ENCODE data around the gene EML6. TPM values are rescaled to one million over a fixed set of nuclear protein-coding genes. Genes with fewer than 3 reads are reported as not detected.

EML6 gene
- 1 to 10 TPM in 2 of 4 donors, under 1 TPM in 2; 0.26 to 1.5 (median 0.89) TPM for total RNA-seq
- 0.43 TPM for polyA plus RNA-seq
- long read RNA-seq, donor 1, partial matches to known transcripts = 1 of 1 reads
- long read RNA-seq, donor 1, other reads (novel, unspliced or antisense) = 0 of 1 reads
- long read RNA-seq, donor 2, partial matches to known transcripts = 0 of 1 reads
- long read RNA-seq, donor 2, other reads (novel, unspliced or antisense) = 1 of 1 reads
- long read RNA-seq, donor 3, partial matches to known transcripts = 3 of 4 reads
- long read RNA-seq, donor 3, other reads (novel, unspliced or antisense) = 1 of 4 reads
- long read RNA-seq, donor 4 = 0 reads

- Histone ChIP-seq H3K27me3 (ENCODE audit: control insufficient read depth, insufficient read depth) (no peaks in the 10 kb centered on the region), H3K27ac (ENCODE audit: low read length) (peak within 1 kb of the TSS; percentile 83), H3K4me3 (ENCODE audit: low read length) (peak within 1 kb of the TSS; percentile 80), H3K4me1 (ENCODE audit: control insufficient read depth, insufficient read depth, low read length) (no peaks in the 10 kb centered on the region), H3K9me3 (ENCODE audit: control insufficient read depth, low read length) (no peaks in the 10 kb centered on the region)
- DNase-seq (peak; percentile 99), ATAC-seq (peak; percentile 100)
- intact Hi-C loops (cut with DNase I) = loop anchor here in 2 of 4 donors (10.0 kb wide), 1 partner anchor 111 kb away; no protein-coding TSS in a partner anchor
- WGBS = under 1% methylated on average over 90 of the region's 90 CpGs
Observed at GRCh38 chr2:54723131-54723995, at the start of gene EML6. Gene EML6, plus strand, starts transcription at chr2:54723662. Its CDS starts 1,400 bp downstream, at chr2:54725062.

- no peak overlapping the region for H3K27ac ChIP-seq (ENCODE audit: low read length)
Observed at GRCh38 chr2:54675281-54675680, 48.2 kb upstream of the EML6 start.

GRCh38 chr2:54675738-54676137, 47.7 kb upstream of the EML6 start:
- H3K27me3 ChIP-seq (ENCODE audit: control insufficient read depth, insufficient read depth) = no peaks in the 10 kb centered on the region
- no peaks in the 10 kb centered on the region for H3K9me3 ChIP-seq (ENCODE audit: control insufficient read depth, low read length)
- ATAC-seq (peak; percentile 20 to 40), DNase-seq (peak; percentile 64 to 79 (median 71))
- peaks cover 8% of the 10 kb centered on the region for H3K4me1 ChIP-seq (ENCODE audit: control insufficient read depth, insufficient read depth, low read length)
- intact Hi-C loops (cut with DNase I) = no loop called here
- H3K27ac ChIP-seq (ENCODE audit: low read length) = no peak overlapping the region
- H3K4me3 ChIP-seq (ENCODE audit: low read length) = no peak overlapping the region
- WGBS = 43% methylated on average over 11 of the region's 11 CpGs

More at GRCh38 chr2:54675281-54675680, 48.2 kb upstream of the EML6 start:
- WGBS = 88% methylated on average over 8 of the region's 8 CpGs
- intact Hi-C loops (cut with DNase I) = no loop called here
- Histone ChIP-seq H3K4me1 (ENCODE audit: control insufficient read depth, insufficient read depth, low read length) (peaks cover 6% of the 10 kb centered on the region), H3K27me3 (ENCODE audit: control insufficient read depth, insufficient read depth) (no peaks in the 10 kb centered on the region), H3K4me3 (ENCODE audit: low read length) (no peak overlapping the region), H3K9me3 (ENCODE audit: control insufficient read depth, low read length) (no peaks in the 10 kb centered on the region)
- no peak for DNase-seq
- no peak for ATAC-seq

DNA sequence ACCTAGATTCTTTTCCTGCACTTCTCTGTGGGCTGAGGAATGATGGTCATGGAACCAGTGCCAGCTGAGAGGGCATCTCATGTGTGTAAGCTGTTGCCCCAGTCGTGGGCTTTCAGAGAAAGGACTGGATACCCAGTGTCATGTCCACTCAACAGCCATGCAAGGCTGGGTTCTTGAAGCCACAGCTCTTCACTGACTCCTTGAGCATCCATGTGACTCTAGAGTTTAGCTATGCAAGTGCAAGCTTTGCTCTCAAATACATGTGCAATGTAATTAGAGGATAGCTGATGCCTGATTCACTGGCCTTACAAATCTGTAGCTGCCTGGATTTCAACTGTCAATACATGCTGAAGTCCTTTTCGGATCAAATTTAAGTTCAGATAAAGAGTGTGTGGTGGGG, 46.8 kb upstream of the EML6 start:
- intact Hi-C loops (cut with DNase I) = no loop called here
- H3K27ac ChIP-seq (ENCODE audit: low read length) = no peak overlapping the region
- ATAC-seq (no peak), DNase-seq (no peak)
- WGBS = 63% methylated on average over 2 of the region's 2 CpGs
- H3K9me3 ChIP-seq (ENCODE audit: control insufficient read depth, low read length) = no peaks in the 10 kb centered on the region
- H3K27me3 ChIP-seq (ENCODE audit: control insufficient read depth, insufficient read depth) = no peaks in the 10 kb centered on the region
- H3K4me1 ChIP-seq (ENCODE audit: control insufficient read depth, insufficient read depth, low read length) = peaks cover 9% of the 10 kb centered on the region
- no peak overlapping the region for H3K4me3 ChIP-seq (ENCODE audit: low read length)

DNA sequence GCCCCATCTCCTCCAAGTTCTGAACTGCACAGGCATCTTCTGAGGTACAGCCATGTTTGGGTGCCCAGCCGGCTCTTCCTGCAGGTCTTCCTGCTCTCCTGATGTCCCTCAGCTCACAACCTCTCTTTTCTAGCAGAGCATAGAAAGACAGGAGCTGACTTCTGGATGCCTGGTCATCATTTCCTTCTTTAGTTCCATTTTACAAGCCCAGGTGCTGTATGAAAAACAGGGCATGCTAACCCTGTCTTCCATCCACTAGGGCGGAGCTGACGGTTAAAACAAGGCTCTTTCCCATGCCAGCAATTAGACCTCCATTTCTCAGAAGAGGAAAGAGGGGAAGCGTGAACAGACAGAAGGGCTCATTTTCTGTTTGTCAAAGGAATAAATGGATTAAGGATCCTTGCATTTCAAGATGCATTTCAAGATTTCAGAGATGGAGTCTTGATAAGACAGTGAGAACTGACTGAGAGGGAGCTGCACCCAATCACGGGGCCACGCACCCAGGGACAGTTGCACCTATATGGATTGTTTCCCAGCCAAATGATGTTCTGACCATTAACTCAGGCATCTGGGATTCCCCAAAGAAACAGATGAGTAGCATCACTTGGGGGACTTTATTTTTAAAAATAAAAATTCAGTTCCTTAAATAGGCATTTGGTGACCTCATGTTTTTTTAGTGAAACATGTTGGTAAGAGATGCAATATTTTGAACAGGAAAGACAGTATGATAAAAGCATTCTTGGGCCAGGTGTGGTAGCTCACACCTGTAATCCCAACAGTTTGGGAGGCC, 45.8 kb upstream of the EML6 start:
- no peaks in the 10 kb centered on the region for H3K27me3 ChIP-seq (ENCODE audit: control insufficient read depth, insufficient read depth)
- DNase-seq = no peak
- H3K4me1 ChIP-seq (ENCODE audit: control insufficient read depth, insufficient read depth, low read length) = peaks cover 9% of the 10 kb centered on the region
- intact Hi-C loops (cut with DNase I) = no loop called here
- H3K27ac ChIP-seq (ENCODE audit: low read length) = no peak overlapping the region
- H3K4me3 ChIP-seq (ENCODE audit: low read length) = no peak overlapping the region
- ATAC-seq = no peak
- 95% methylated on average over 6 of the region's 6 CpGs for WGBS
- H3K9me3 ChIP-seq (ENCODE audit: control insufficient read depth, low read length) = no peaks in the 10 kb centered on the region

GRCh38 chr2:54678719-54679118, 44.7 kb upstream of the EML6 start:
- intact Hi-C loops (cut with DNase I) = no loop called here
- WGBS = 80% methylated on average over 3 of the region's 3 CpGs
- ATAC-seq = no peak

DNA sequence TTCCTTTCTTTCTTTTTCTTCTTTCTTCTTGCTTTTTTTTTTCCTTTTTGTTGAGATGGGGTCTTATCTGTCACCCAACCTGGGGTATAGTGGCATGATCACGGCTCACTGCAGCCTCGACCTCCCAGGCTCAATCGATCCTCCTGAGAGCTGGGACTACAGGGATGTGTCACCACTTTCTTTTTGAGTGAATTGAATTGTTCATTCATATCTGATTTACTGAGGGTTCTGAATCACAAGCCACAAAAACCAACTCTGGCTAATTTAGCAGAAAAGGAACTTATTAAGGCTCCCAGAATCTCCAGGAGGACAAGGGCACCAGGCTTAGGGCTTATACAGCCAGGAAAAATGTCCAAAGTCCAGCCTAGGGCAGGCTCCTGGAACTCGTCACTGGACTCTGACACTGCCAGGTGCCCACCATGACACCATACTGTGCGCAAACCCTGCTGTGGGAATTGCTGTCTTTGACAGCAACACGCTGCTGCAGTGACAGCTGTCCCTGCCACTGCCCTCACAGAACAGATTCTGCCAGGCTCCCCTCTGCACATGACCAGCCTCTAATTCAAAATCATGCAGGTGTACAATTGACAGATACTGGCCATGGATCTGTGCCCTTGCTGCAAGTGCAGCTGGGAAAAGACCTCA, 42.9 kb upstream of the EML6 start:
- no peak overlapping the region for H3K4me3 ChIP-seq (ENCODE audit: low read length)
- WGBS = 66% methylated on average over 6 of the region's 6 CpGs
- peaks cover 5% of the 10 kb centered on the region for H3K4me1 ChIP-seq (ENCODE audit: control insufficient read depth, insufficient read depth, low read length)
- no peaks in the 10 kb centered on the region for H3K9me3 ChIP-seq (ENCODE audit: control insufficient read depth, low read length)
- H3K27ac ChIP-seq (ENCODE audit: low read length) = no peak overlapping the region
- intact Hi-C loops (cut with DNase I) = no loop called here
- no peaks in the 10 kb centered on the region for H3K27me3 ChIP-seq (ENCODE audit: control insufficient read depth, insufficient read depth)
- ATAC-seq = peak in 1 of 2 donors; percentile 44
- no peak for DNase-seq

More at GRCh38 chr2:54678719-54679118, 44.7 kb upstream of the EML6 start:
- H3K4me1 ChIP-seq (ENCODE audit: control insufficient read depth, insufficient read depth, low read length) = peaks cover 9% of the 10 kb centered on the region
- no peak overlapping the region for H3K27ac ChIP-seq (ENCODE audit: low read length)
- H3K9me3 ChIP-seq (ENCODE audit: control insufficient read depth, low read length) = no peaks in the 10 kb centered on the region
- H3K4me3 ChIP-seq (ENCODE audit: low read length) = no peak overlapping the region
- no peaks in the 10 kb centered on the region for H3K27me3 ChIP-seq (ENCODE audit: control insufficient read depth, insufficient read depth)
- no peak for DNase-seq

GRCh38 chr2:54681416-54681815, 42.0 kb upstream of the EML6 start:
- WGBS = 85% methylated on average over 6 of the region's 6 CpGs
- intact Hi-C loops (cut with DNase I) = no loop called here
- Histone ChIP-seq H3K9me3 (ENCODE audit: control insufficient read depth, low read length) (no peaks in the 10 kb centered on the region), H3K4me3 (ENCODE audit: low read length) (no peak overlapping the region), H3K27ac (ENCODE audit: low read length) (no peak overlapping the region), H3K4me1 (ENCODE audit: control insufficient read depth, insufficient read depth, low read length) (peaks cover 3% of the 10 kb centered on the region), H3K27me3 (ENCODE audit: control insufficient read depth, insufficient read depth) (no peaks in the 10 kb centered on the region)
- DNase-seq (no peak), ATAC-seq (no peak)

- ATAC-seq = no peak
- no peak overlapping the region for H3K4me3 ChIP-seq (ENCODE audit: low read length)
- no peak overlapping the region for H3K27ac ChIP-seq (ENCODE audit: low read length)
- 86% methylated on average over 2 of the region's 2 CpGs for WGBS
- intact Hi-C loops (cut with DNase I) = no loop called here
- no peak for DNase-seq
- H3K9me3 ChIP-seq (ENCODE audit: control insufficient read depth, low read length) = no peaks in the 10 kb centered on the region
- peaks cover 3% of the 10 kb centered on the region for H3K4me1 ChIP-seq (ENCODE audit: control insufficient read depth, insufficient read depth, low read length)
- H3K27me3 ChIP-seq (ENCODE audit: control insufficient read depth, insufficient read depth) = no peaks in the 10 kb centered on the region
Observed at GRCh38 chr2:54683596-54683995, 39.9 kb upstream of the EML6 start.

DNA sequence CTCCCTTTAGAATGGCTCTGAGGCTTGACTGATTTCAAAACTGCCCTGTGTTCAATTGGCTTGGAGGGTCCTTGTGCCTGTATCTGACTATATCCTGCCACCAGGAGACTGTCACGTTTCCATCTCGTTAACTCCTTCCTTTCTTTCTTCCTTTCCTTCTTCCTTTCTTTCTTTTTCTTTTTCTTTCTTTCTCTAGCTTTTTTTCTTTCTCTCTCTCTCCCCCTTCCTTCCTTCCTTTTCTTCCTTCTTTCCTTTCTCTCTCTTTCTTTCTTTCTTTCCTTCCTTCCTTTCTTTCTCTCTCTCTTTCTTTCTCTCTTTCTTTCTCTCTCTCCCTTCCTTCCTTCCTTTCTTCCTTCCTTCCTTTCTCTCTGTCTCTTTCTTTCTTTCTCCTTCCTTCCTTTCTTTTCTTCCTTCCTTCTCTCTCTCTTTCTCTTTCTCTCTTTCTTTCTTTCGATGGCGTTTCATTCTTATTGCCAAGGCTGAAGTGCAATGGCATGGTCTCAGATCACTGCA, 38.1 kb upstream of the EML6 start:
- peaks cover 3% of the 10 kb centered on the region for H3K4me1 ChIP-seq (ENCODE audit: control insufficient read depth, insufficient read depth, low read length)
- no peaks in the 10 kb centered on the region for H3K9me3 ChIP-seq (ENCODE audit: control insufficient read depth, low read length)
- no peaks in the 10 kb centered on the region for H3K27me3 ChIP-seq (ENCODE audit: control insufficient read depth, insufficient read depth)
- intact Hi-C loops (cut with DNase I) = no loop called here
- H3K4me3 ChIP-seq (ENCODE audit: low read length) = no peak overlapping the region
- ATAC-seq (no peak), DNase-seq (no peak)
- H3K27ac ChIP-seq (ENCODE audit: low read length) = no peak overlapping the region
- WGBS = 76% methylated on average over 4 of the region's 4 CpGs

Data from right cardiac atrium (tissue), 5 donors.